HG02884 (cell line): Measurements from ENCODE around the gene UGGT2.
"Not testable (repeated sequence)": the region's sequence is repeated elsewhere in the genome, so short reads cannot be mapped to it uniquely, and the experiment has no call there.

Experiments used
- ATAC-seq: cut with Tn5 transposase; IDR thresholded peaks from one replicate; pipeline ENCODE4 v1.9.1; 2021; ENCODE audit warnings: mild to moderate bottlenecking, moderate library complexity; ENCODE audit not compliant: unreplicated experiment

Gene UGGT2

GRCh38 chr13:95987841-95988240 is 65.4 kb downstream of the UGGT2 start:
- ATAC-seq: no peak

GRCh38 chr13:95982144-95982543 is 71.1 kb downstream of the UGGT2 start:
- ATAC-seq: no peak

GRCh38 chr13:95972651-95973050 is 80.5 kb downstream of the UGGT2 start:
- not testable (repeated sequence) for ATAC-seq

- no peak for ATAC-seq
Observed at GRCh38 chr13:95970878-95971277, 82.3 kb downstream of the UGGT2 start.

GRCh38 chr13:95968906-95969305 is 84.3 kb downstream of the UGGT2 start:
- no peak for ATAC-seq

GRCh38 chr13:95957331-95957730 is 95.9 kb downstream of the UGGT2 start:
- no peak for ATAC-seq

GRCh38 chr13:95956589-95957148 is 96.5 kb downstream of the UGGT2 start:
- ATAC-seq: no peak

- no peak for ATAC-seq
Observed at GRCh38 chr13:95955719-95956118, 97.5 kb downstream of the UGGT2 start.

GRCh38 chr13:95955255-95955654 is 97.9 kb downstream of the UGGT2 start:
- peak; percentile 89 for ATAC-seq

- no peak for ATAC-seq
Observed at GRCh38 chr13:95954266-95954665, 98.9 kb downstream of the UGGT2 start.

- ATAC-seq: no peak
Observed at GRCh38 chr13:95950103-95950502, 103.1 kb downstream of the UGGT2 start.

GRCh38 chr13:95948656-95949055 is 104.5 kb downstream of the UGGT2 start:
- ATAC-seq: no peak

- ATAC-seq: no peak
Observed at GRCh38 chr13:95937714-95938320, 115.4 kb downstream of the UGGT2 start.

GRCh38 chr13:95931300-95932025 is 121.7 kb downstream of the UGGT2 start:
- ATAC-seq: no peak

GRCh38 chr13:95929430-95929829 is 123.8 kb downstream of the UGGT2 start:
- no peak for ATAC-seq

GRCh38 chr13:95928367-95928906 is 124.8 kb downstream of the UGGT2 start:
- ATAC-seq: not testable (repeated sequence)

GRCh38 chr13:95926231-95926630 is 127.0 kb downstream of the UGGT2 start:
- ATAC-seq: no peak

GRCh38 chr13:95924389-95924994 is 128.7 kb downstream of the UGGT2 start:
- ATAC-seq: no peak

GRCh38 chr13:95921485-95921884 is 131.7 kb downstream of the UGGT2 start:
- no peak for ATAC-seq

GRCh38 chr13:95920485-95920884 is 132.7 kb downstream of the UGGT2 start:
- ATAC-seq: no peak

GRCh38 chr13:95918860-95919259 is 134.3 kb downstream of the UGGT2 start:
- ATAC-seq: no peak
